Hematopoietic multipotent progenitor cell treated with erythropoietin and hydrocortisone succinate and interleukin-3 and kit ligand, for 4 days (in vitro differentiated cells): ENCODE results near the gene TNKS1BP1.
"Not testable (repeated sequence)": the region's sequence is repeated elsewhere in the genome, so short reads cannot be mapped to it uniquely, and the experiment has no call there.

Source experiments
- DNase-seq: peaks from one replicate; pipeline ENCODE4 v3.0.0-alpha.2; 2015

TNKS1BP1 gene

DNA sequence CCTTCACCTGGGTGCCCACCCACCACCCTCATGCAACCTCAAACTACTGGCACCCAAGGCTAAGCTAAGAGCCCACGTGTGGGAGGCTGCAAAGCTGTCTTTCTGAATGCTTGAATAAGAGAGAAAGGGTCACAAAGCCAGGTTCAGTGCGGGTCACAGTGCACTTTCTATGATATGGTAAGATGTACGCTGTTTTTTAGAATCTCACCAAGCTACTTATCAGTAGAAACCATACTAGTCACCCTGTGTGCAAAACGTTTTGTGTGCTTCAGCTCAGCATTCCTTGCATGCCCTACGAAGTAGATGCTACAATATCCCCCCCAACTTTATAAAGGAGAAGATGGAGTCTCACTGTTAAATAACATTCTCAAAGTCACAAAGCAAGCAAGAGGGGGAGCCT, 28.3 kb upstream of the TNKS1BP1 start:
- DNase-seq: peak; percentile 79

- peak; percentile 69 for DNase-seq
Observed at GRCh38 chr11:57349491-57350274, 24.9 kb upstream of the TNKS1BP1 start.

- no peak for DNase-seq
Observed at GRCh38 chr11:57348636-57349313, 24.0 kb upstream of the TNKS1BP1 start.

- DNase-seq: no peak
Observed at GRCh38 chr11:57348052-57348451, 23.3 kb upstream of the TNKS1BP1 start.

DNA sequence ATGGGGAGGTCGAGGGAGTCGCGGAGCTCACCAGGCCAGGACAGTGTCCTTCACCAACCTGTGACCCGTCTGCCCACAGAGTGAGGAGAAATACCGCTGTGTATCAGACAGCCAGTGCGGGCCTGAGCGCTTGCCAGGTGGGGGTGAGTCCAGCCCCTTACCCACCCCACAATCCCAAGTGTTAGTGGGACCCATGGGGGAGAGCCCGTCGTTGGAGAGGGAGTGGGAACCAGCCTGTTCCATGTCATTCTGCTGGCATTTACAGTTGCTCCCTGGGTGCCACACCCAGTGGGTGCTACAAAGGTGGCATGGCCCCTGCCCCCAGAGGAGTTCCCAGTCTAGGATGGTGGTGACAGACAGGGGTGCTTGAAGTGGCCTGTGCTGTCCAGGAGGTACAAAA, 22.6 kb upstream of the TNKS1BP1 start:
- no peak for DNase-seq

DNA sequence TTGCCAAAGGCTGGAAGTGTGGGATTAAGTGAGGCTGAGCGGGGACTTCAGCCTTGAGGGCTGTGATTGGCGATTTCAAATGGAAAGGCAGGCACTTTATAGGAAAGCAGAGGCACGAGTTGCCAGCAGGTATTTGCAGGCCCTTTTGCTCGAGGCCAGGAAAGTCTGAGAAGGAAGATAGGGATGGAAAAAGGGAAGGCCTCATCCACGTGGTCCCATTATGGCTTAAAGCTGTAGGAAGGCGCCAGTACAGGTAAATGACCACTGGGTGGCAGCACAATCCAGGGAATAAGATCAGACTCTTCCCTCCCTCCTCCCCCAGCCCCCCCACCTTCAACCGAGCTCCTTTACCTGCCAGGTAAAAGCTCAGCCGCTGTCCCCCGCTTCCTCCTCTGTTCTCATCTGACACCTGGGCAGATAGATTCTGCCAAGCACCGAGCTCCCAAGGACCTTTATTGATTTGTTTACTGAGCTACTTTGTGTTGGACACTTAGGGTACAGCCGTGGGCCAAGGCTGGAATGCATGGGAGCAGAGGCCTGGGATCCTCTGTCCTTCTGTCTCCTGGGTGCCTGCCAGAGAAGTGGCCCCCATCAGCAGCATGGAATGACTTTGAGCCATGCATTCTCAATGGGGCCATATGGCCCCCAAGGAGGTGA, 20.9 kb upstream of the TNKS1BP1 start:
- peak; percentile 86 for DNase-seq

DNA sequence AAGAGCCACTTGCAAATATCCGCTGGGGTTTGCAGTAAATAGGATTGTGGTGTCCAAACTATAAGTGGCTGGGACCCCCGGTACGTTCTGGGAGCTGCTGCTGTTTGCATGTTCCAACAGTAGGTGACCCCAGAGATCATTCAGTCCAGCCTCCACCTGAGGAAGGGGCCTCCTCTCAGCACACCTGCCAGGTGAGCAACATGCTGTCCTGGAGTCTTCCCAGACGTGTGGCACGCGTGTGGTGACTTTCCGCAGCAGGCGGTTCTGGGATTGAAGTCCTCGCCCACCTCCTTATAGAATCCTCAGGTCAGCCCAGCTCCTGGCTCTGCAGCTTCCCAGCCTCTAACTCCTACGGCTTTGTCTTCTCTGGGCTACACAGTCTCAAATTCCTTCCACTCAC, 20.1 kb upstream of the TNKS1BP1 start:
- no peak for DNase-seq

GRCh38 chr11:57343825-57344224, 19.1 kb upstream of the TNKS1BP1 start:
- peak; percentile 39 for DNase-seq

DNA sequence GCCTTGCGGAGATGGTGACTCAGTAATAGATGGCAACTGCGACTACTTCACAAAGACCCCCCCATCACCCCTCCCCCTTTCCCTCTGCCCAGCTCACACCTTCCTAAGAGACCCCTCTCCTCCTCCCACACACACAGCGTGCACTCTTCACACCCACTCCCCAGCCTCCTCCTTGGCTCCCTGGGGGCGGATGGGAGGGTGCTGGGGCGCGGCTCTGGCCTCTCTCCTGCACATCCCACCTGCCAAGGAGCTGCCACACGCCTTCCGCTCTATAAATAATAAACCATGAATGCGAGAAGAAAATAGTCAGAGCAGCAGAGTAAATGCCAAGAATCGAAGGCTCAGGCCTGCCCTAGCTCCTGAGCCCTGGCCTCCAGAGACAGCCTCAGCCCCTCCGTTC, 17.9 kb upstream of the TNKS1BP1 start:
- DNase-seq: no peak

DNA sequence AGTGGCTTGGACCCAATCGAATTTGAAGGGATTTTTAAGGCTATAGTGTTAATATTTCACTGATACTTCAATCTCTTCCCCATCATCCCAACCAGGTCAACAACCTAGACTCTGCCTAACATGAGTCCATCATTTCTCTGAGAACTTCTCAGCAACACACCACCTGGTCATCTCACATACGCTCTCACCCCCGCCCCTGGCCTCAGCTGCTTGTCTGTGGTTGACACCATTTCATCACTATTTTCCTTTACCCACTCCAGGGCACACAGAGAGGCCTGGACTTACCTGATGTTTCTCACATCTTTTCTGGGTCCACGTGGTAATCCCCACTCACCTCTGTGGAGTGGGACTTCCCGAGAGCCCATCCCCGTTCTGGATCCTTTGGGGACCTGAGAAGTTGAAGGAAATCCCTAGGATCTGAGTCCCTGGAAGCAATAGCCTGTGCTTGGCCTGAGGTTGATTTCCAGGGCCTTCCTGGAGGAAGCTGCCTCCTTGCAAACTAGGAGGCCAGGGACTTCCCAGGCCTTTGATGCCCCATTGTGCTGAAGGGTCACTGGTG, 16.6 kb upstream of the TNKS1BP1 start:
- no peak for DNase-seq

DNA sequence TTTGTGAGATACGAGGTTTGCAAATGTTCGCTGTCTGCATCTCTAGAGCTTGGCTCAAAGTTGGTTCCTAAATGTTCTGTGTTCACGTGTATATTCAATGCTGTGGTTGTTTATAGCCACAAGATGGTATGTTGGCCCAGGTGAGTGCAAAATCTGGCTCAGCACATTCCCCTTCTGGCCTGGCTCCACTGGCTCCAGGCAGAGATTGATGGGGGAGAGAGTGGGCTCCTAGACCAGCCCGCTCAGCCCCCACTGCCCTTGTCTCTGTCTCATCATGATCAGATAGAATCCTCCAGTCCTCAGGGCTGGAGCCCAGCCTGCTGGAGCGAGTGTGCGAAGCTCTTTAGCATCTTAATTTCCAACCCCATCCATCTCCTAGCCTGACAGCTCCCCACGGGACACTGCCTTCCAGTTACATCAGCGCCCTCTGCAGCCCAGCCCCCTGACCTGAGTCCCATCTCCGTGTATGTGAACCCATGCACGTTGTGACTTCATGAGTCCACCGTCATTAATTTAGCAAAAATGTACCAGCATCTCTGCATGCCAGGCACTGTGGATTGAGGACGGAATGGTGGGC, 15.4 kb upstream of the TNKS1BP1 start:
- peak; percentile 58 for DNase-seq

GRCh38 chr11:57339328-57339727, 14.6 kb upstream of the TNKS1BP1 start:
- DNase-seq: no peak

GRCh38 chr11:57338142-57338541, 13.4 kb upstream of the TNKS1BP1 start, which contains the start of gene P2RX3:
TSS of gene P2RX3 (plus strand) at chr11:57338352. CDS start at chr11:57338551, 199 bp downstream.
- no peak for DNase-seq

GRCh38 chr11:57336856-57337255, 12.1 kb upstream of the TNKS1BP1 start:
- not testable (repeated sequence) for DNase-seq

DNA sequence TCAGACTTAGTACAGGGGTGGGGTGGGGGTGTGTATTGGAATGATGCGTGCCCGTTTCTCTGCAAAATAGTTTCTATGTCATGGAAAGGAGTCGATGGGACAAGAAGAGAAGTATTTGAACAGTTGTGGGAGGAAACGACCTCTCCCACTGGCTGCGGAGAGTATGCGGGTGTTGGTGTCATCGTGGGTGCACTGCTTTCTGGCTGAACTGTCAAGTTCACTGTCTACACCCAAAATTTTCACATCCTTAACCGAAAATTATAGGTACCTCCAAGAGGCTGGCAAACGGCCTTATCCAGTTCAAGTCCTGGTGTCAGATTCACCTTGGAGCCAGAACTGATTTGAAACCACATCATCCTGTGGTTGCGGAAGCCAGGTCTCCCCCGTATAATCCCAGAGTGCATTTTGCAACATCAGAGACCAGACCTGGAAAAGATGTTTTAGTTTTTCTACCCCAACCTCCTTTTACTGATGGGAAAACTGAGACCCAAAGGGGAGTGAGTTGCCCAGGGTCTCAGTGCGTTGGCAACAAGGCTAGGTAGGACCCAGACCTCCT, 11.4 kb upstream of the TNKS1BP1 start:
- no peak for DNase-seq

DNA sequence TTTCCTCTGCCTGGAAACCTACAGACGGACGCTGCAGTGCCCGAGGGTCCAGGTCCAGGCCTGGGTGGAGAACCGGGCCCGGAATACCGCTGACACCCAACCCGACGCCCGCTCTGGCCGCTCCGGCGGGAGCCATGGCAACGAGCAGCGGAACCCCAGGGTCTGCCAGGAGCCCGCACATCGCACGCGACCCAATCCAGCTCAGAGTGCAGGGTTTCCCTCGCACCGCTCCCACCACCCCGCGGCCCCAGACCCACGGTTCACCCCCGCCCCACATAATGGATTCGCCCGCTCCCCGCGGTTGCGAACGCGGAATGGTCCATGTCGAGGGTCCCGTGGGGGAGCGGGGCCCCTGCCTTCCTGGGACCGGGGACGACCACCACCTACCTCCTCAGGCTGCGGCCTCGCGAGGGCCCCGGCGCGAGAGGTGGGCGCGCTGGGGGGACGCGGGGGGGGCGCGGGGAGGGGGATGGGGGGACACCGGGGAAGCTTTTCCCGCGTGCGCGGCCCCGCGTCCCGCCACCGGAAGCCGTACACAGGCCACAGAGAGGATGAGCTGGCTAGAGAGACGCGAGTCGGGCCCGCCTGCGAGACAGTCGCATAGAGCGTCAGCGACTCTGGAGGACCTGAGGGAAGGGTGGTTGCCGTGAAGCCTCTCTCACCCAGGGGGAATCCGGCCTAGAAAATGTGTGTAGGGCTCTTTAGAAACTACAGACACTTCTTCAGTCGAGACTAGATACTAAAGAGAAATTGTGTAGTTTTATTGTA, 10.8 kb upstream of the TNKS1BP1 start, which contains the start of gene SSRP1:
SSRP1 (minus strand) TSS at position 550 of the 768 bp plus-strand sequence. CDS start 771 bp downstream, outside the sequence.
- peak; percentile 97 for DNase-seq

DNA sequence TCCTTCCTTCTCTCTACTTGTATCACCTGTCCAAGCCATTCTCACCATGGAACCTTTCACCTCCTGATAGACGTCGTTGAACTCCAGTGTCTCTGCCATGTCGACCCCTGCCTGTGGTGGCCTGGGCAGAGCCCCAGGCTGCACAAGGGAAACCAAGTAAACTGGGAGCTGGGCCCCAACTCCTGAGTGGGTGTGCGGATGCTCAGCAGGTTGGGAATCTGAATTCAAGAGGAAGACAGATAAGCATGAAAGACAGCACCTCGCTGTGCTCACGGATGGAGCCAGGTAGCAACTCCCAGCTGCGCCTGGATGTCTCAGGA, 10.2 kb upstream of the TNKS1BP1 start:
- DNase-seq: no peak

- no peak for DNase-seq
Observed at GRCh38 chr11:57332694-57333440, 8.1 kb upstream of the TNKS1BP1 start.

DNA sequence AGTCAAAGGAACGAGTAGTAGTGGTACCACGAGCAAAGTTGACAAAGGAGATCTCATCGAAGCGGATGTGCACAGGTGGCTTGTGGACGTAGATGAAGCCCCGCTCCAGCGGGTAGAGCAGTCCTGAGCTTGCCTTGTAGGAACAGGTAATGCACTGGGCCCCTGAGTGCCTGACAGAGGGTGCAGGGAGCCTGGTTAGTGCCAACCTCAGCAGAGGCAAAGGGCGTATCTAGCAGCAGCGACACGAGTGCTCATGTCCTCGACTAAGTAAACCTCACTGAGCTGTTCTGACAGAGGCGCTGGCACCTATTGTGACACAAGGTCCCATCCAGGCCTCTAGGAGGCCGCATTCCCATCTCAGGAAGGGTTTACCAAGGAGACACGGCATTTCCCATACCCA, 7.0 kb upstream of the TNKS1BP1 start:
- no peak for DNase-seq

DNA sequence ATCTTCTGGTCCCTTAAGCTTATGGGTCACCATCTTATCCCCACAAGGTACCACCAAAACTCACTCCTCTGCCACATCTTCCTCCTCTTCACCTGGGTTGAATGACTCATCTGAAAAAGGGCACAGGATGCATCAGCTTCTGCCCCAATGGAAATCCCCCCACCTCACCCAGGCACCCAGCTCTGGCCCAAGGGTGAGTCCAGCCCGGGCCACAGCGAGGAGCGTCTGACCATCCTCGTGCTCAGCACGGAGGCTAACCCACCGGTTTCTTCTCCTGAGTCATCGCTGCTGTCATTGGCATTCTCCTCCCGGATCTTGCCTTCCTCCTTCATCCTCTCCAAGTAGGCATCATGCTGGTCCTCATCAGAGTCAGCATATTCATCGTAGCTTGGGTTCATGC, 5.3 kb upstream of the TNKS1BP1 start:
- no peak for DNase-seq

DNA sequence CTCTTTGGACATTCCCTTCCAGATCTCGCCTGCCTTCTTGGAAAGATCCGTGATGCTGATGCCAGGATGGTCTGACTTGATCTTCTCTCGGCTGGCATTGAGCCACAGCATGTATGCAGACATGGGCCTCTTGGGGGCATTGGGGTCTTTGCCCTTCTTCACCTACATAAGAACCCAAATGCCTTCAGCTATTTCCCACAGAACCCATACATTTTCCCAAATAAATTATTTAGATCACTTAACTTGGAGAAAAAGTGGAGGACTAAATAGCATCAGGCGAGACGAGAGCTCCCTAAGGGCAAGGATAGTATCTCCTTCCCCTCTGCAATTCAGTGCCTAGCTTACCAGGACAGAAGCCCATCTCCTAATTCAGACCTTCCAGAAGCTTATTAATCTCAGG, 3.0 kb upstream of the TNKS1BP1 start:
- no peak for DNase-seq

DNA sequence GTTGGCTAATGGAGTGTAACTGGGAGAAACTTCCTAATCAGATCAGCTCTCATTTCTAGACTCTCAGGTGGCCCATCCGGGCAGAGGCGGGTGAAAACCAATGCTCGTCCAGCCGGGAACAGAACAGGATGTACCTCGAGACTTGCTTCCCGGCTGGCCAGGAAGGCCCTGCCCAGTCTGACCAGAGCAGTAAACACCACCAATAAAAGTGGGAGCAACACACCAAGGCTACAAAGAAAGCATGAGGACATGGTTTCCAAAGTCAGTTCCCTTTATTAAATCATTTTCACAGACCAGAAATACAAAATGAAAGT, 940 bp upstream of the TNKS1BP1 start:
- DNase-seq: no peak
